Thyroid gland (tissue), 4 donors: ENCODE results near the gene HPCAL1. TPM values are rescaled to one million over a fixed set of nuclear protein-coding genes. Genes with fewer than 3 reads are reported as not detected.
A peak's percentile ranks its signal among the peaks of the same experiment; 100 is the strongest.

ENCODE experiments used
- DNase-seq, 2 donors: peaks; one replicate each; pipeline ENCODE4 v3.0.0-alpha.2; 2019
- H3K27ac ChIP-seq, 3 donors: fragments of 200-600 bp; sonication (generic); 1 replicate in 2 of 3; 2 replicates in 1 of 3; pipeline ENCODE4 v1.5.1; 2016 to 2019; ENCODE audit warnings: mild to moderate bottlenecking in 1 of 3, moderate library complexity in 1 of 3
- H3K27me3 ChIP-seq: fragments of 200-600 bp; sonication (generic); one replicate; pipeline ENCODE4 v1.5.1; 2019
- H3K36me3 ChIP-seq, 2 donors: fragments of 200-600 bp; sonication (generic); one replicate each; pipeline ENCODE4 v1.5.1; 2016 to 2019
- H3K4me1 ChIP-seq, 2 donors: fragments of 200-600 bp; sonication (generic); one replicate each; pipeline ENCODE4 v1.5.1; 2017 to 2019
- H3K4me3 ChIP-seq, 3 donors: fragments of 200-600 bp; sonication (generic); replicated peaks in 1 of 3; 1 replicate in 2 of 3; 2 replicates in 1 of 3; pipeline ENCODE4 v1.5.1; 2016; ENCODE audit warnings: mild to moderate bottlenecking in 1 of 3
- H3K9me3 ChIP-seq: fragments of 200-600 bp; sonication (generic); one replicate; pipeline ENCODE4 v1.5.1; 2017
- POLR2A ChIP-seq, 2 donors: fragments of 450-650 bp; IDR thresholded peaks; one replicate each; pipeline ENCODE4 v1.6.1; 2017; ENCODE audit warnings: antibody characterized with exemption in 2 of 2, mild to moderate bottlenecking in 2 of 2, moderate library complexity in 1 of 2
- WGBS, 2 donors: methylation state at CpG; one replicate each; pipeline ENCODE4 v1.1.5; 2017; 5-methylcytosine and 5-hydroxymethylcytosine counted together
- intact Hi-C: fragments of 100-400 bp; cut with DNase I; formaldehyde crosslinking; loops from one replicate; pipeline ENCODE4 v1.15.1; 2023
- total RNA-seq, 4 donors: library from RNA; depleted of rRNA; stranded (reverse); fragments of >200 nt; gene quantifications; one replicate each; pipeline ENCODE4 v1.2.3, GENCODE V29; 2016
- TF ChIP-seq, protein P1 (sequence below), 6 experiments: fragments of 200-600 bp in 3 of 6; fragments of 450-650 bp in 3 of 6; sonication (generic) in 3 of 6; IDR thresholded peaks; one replicate each; pipeline ENCODE4 v1.5.1; 2016 to 2019; ENCODE audit warnings: antibody characterized with exemption in 6 of 6, mild to moderate bottlenecking in 2 of 6, inconsistent platforms in 1 of 6, moderate library complexity in 1 of 6

Gene HPCAL1
- 10 to 100 TPM; 39.9 to 84.2 (median 64.8) TPM for total RNA-seq

DNA sequence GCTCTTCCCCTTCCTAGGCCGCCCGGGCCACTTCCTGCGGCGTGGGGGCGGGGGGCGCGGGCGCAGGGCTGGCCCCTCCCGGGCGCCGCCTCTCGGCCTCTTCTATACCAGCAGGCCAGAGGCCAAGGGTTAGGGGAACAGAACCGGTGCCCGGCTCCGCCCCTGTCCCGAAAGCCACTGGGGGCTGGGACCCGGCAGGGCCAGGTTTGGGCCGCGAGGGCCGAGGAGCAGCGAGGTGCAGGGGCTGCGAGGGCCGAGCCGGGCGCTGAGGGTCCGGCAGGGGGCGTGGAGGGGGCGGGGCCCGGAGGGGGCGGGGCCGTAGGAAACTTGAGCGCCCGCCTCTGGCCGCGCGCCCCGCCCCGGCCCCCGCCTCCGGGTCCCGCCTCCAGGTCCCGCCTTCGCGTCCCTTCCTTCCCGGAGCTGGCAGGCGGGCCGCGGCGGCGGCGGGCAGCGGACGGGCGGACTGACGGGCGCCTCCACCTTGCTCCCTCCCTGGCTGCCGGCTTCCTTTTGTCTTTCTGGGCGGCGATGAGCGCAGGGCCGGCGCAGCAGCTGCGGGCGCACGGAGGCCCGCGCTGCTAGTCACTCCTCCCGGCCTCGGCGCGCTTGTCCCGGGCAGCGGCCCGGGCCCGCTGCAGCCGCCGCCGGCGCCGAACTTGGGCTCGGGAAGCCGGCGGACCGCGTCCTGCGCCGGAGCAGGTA is at the start of gene HPCAL1:
HPCAL1 (plus strand) TSS at position 426 of the 702 bp plus-strand sequence. CDS start 116,854 bp downstream, outside the sequence.
- intact Hi-C loops: loop anchor here (5.0 to 10.0 kb wide), 2 partner anchors 105 to 168 kb away; no protein-coding TSS in a partner anchor
- peaks cover 15 to 18% of the 10 kb centered on the region in 2 donors for H3K4me1 ChIP-seq
- WGBS, 2 donors: 0% methylated on average over 6 of the region's 87 CpGs; no CpG with 5 or more reads in 1 of the 2 donors

DNA sequence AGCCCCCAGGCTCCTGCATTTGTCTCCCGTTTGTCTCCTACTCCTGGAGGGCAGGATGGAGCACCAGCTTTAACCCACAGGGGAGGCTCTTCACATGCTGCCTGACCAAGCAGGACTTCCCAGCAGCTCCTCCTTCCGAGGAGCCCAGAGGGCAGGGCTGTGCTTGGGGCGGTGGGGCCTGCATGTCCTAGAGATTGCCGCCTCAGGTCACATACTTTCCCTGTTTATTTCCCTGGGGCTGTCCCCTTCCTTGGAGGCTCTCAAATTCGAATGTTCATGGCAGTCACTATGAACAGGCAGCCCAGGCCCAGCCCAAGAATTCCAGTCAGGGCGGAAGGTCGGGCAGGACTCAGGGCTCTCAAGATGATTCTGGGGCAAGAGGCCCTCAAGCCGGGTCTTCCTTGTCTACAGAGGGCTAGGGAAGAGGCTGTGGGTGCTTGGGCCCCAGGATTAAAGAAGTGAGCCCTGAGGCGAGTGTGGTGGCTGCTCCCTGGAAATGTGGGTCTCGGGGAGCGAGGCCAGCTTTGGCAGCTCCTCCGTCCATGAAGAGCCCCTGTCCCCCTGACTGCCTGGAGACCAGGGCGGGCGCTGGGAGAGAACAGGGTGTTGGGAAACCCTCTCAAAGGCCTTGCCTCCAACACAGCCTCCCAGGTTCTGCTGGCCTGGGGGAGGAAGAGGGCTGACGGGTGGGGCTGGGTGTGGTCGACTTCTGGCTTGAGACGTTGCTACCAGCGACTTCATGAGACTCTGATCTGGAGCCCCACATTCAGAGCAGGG is 48.9 kb upstream of the HPCAL1 start:
- Histone ChIP-seq H3K9me3 (no peaks in the 10 kb centered on the region), H3K27me3 (no peaks in the 10 kb centered on the region), H3K4me3 (no peak overlapping the region), H3K27ac (no peak overlapping the region), H3K4me1 (no peaks in the 10 kb centered on the region), H3K36me3 (no peaks in the 10 kb centered on the region)
- no peak for DNase-seq
- no peak for TF ChIP-seq POLR2A (IDR thresholded peaks at IDR 0.05)
- TF ChIP-seq, protein P1, sequence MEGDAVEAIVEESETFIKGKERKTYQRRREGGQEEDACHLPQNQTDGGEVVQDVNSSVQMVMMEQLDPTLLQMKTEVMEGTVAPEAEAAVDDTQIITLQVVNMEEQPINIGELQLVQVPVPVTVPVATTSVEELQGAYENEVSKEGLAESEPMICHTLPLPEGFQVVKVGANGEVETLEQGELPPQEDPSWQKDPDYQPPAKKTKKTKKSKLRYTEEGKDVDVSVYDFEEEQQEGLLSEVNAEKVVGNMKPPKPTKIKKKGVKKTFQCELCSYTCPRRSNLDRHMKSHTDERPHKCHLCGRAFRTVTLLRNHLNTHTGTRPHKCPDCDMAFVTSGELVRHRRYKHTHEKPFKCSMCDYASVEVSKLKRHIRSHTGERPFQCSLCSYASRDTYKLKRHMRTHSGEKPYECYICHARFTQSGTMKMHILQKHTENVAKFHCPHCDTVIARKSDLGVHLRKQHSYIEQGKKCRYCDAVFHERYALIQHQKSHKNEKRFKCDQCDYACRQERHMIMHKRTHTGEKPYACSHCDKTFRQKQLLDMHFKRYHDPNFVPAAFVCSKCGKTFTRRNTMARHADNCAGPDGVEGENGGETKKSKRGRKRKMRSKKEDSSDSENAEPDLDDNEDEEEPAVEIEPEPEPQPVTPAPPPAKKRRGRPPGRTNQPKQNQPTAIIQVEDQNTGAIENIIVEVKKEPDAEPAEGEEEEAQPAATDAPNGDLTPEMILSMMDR (IDR thresholded peaks at IDR 0.05): no peak
- 80 to 83% methylated on average over 17 to 18 of the region's 18 CpGs for WGBS, 2 donors
- intact Hi-C loops: no loop called here

More for the DNA sequence above, at the start of gene HPCAL1:
- peak within 1 kb of the TSS; percentile 56 to 79 (median 59) for H3K27ac ChIP-seq
- no peaks in the 10 kb centered on the region for H3K36me3 ChIP-seq
- H3K4me3 ChIP-seq: peak within 1 kb of the TSS; percentile 75 to 85 (median 84)
- no peaks in the 10 kb centered on the region for H3K27me3 ChIP-seq
- peak; percentile 87 to 89 for DNase-seq
- TF ChIP-seq, protein P1 (IDR thresholded peaks at IDR 0.05): peak; percentile 13 to 70 (median 45)
- TF ChIP-seq POLR2A (IDR thresholded peaks at IDR 0.05): peak; percentile 61 to 94
- no peaks in the 10 kb centered on the region for H3K9me3 ChIP-seq

DNA sequence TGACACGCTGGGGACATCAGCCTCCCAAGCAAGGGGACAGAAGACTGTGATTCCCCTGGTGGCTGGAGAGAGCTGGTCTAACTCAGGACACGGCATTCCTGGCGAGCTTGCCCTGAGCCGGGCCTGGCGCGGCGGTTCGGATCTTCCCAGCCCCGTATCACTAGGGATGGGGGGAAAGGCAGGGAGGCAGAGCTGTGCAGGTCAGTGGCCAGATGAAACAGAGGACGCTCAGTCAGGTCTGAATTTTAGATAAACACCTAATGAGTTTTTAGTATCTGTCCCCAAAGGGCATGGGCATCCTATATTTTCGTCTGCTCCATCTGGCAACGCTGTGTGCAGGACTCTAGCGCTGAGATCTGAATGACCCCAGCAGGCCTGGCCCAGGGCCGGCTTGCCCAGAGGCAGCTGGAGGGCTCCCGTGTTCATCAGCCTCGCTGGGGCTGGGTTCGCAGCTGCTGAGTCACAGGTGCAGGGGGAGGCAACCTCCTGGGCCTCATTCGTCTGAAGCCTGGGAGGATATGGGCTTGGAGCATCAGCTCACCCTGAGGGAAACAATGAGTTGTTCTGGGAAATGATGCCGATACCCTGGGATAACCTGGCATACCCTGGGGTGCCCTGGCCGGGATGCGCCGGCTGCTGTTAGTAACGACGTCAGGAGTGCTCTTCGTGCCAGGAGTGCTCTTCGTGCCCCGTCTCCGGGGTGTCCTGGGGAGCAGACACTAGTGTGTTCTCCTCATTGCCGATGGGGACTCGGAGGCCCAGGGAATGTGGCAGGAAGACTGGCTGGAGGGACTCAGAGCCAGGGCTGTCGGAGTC is 48.1 kb upstream of the HPCAL1 start:
- no peaks in the 10 kb centered on the region for H3K27me3 ChIP-seq
- no peak for DNase-seq
- WGBS, 2 donors: 85 to 93% methylated on average over 28 to 30 of the region's 31 CpGs

DNA sequence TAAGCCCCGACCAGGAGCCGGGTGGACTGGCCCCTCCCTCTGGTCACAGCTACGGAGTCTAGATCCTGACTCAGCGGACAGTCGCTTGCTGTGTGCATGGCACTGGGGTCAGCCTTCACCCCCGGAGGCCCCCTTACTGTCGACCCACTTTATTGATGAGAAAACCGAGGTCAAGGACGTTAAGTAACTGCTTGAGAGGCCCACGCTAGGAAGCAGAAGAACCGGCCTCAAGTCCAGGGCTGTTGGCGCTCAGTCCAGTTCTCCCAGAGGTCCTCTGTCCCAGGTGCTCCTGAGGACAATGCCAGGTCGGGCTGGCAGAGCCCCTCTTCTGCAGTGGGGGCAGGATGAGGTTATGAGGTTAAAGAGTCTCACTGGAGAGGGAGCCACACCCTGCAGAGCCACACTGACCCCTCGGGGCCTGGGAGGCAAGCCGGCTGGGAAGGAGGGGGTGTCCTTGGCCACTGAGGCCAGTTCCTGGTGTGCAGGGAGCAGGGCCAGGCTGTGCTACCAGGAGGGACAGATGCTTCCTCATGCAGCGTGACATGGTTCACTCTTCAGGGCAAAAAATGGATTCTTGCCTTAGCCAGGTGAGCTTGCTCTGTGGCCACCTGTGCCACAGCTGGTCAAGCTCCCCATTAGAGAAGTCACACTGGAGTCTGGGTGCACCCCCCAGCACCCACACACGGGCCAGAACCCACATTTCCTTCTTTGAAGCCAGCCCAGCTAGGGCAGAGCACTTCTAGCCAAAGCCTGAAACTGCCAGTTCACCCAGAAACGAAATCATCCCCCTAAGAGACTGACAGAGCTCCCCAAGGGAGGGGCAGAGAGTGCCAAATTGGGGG is 47.3 kb upstream of the HPCAL1 start:
- H3K27me3 ChIP-seq: no peaks in the 10 kb centered on the region
- no peaks in the 10 kb centered on the region for H3K4me1 ChIP-seq
- no peak for DNase-seq
- H3K27ac ChIP-seq: no peak overlapping the region
- no peak overlapping the region for H3K4me3 ChIP-seq
- intact Hi-C loops: no loop called here
- no peaks in the 10 kb centered on the region for H3K9me3 ChIP-seq
- TF ChIP-seq POLR2A (IDR thresholded peaks at IDR 0.05): no peak
- TF ChIP-seq, protein P1 (IDR thresholded peaks at IDR 0.05): no peak
- H3K36me3 ChIP-seq: no peaks in the 10 kb centered on the region
- WGBS, 2 donors: 85 to 86% methylated on average over 12 to 18 of the region's 18 CpGs

More for the DNA sequence above, 48.1 kb upstream of the HPCAL1 start:
- no peak overlapping the region for H3K4me3 ChIP-seq
- H3K27ac ChIP-seq: no peak overlapping the region
- H3K36me3 ChIP-seq: no peaks in the 10 kb centered on the region
- intact Hi-C loops: no loop called here
- H3K4me1 ChIP-seq: no peaks in the 10 kb centered on the region
- H3K9me3 ChIP-seq: no peaks in the 10 kb centered on the region
- no peak for TF ChIP-seq POLR2A (IDR thresholded peaks at IDR 0.05)
- TF ChIP-seq, protein P1 (IDR thresholded peaks at IDR 0.05): no peak
